HL-60 (cell line): ENCODE data around the gene B2M.
A peak's percentile ranks its signal among the peaks of the same experiment; 100 is the strongest.

Experiments used
- DNase-seq, 2 experiments: peaks; one replicate each; pipeline ENCODE4 v3.0.0-alpha.2; 2010 to 2020; ENCODE audit warnings: low read depth in 1 of 2, low spot score in 1 of 2
- H3K27ac ChIP-seq: fragments of 250-450 bp; sonication (Bioruptor Pico); replicated peaks from 2 replicates; pipeline ENCODE4 v1.5.1; 2020; ENCODE audit warnings: mild to moderate bottlenecking, moderate library complexity
- H3K27me3 ChIP-seq: fragments of 250-450 bp; sonication (Bioruptor Pico); 2 replicates; pipeline ENCODE4 v1.5.1; 2021; ENCODE audit warnings: mild to moderate bottlenecking, moderate library complexity; ENCODE audit not compliant: insufficient read depth, poor library complexity, severe bottlenecking
- H3K4me3 ChIP-seq: replicated peaks from 2 replicates; pipeline ENCODE4 v1.5.1; 2011; ENCODE audit warnings: mild to moderate bottlenecking, control low read depth, low read length; ENCODE audit not compliant: insufficient read depth
- GABPA ChIP-seq: IDR thresholded peaks from 2 replicates; pipeline ENCODE4 v1.6.1; 2012; ENCODE audit warnings: low read depth
- POLR2AphosphoS5 ChIP-seq: IDR thresholded peaks from 2 replicates; pipeline ENCODE4 v1.6.1; 2012; ENCODE audit warnings: low read depth
- SPI1 ChIP-seq: IDR thresholded peaks from 2 replicates; pipeline ENCODE4 v1.6.1; 2012; ENCODE audit warnings: low read depth, mild to moderate bottlenecking, borderline replicate concordance
- TF ChIP-seq, protein P1 (sequence below): IDR thresholded peaks from 2 replicates; pipeline ENCODE4 v1.6.1; 2012; ENCODE audit warnings: low read depth; ENCODE audit not compliant: insufficient replicate concordance
- TF ChIP-seq, protein P2 (sequence below): IDR thresholded peaks from one replicate; pipeline ENCODE4 v1.5.1; 2011; ENCODE audit warnings: low read length, control low read depth, inconsistent platforms; ENCODE audit not compliant: insufficient read depth

Gene B2M

DNA sequence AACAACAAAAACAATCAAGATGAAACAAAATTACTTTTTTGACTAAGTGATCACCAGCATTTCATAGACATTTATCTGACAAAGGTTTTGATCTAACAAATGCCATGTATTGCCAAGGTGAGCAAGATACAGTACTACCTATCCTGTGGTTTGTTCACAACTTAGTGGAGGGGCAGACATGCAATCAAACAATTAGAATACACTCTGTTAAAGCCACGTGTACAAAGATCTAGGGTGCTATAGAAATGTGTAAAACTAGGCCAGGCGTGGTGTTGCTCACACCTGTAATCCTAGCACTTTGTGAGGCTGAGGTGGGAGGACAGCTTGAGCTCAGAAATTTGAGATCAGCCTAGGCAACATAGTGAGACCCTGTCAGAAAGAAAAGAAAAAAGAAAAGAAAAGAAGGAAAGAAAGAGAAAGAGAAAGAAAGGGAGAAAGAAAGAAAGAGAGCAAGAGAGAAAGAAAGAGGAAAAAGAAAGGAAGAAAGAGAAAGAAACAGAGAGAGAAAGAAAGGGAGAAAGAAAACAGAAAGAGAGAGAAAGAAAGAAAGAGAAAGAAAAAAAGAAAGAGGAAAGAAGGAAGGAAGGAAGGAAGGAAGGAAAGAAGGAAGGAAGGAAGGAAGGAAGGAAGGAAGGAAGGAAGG is 23.6 kb downstream of the B2M start:
- no peak for DNase-seq
- TF ChIP-seq POLR2AphosphoS5, result no peak
- TF ChIP-seq GABPA, result no peak
- TF ChIP-seq, protein P1, sequence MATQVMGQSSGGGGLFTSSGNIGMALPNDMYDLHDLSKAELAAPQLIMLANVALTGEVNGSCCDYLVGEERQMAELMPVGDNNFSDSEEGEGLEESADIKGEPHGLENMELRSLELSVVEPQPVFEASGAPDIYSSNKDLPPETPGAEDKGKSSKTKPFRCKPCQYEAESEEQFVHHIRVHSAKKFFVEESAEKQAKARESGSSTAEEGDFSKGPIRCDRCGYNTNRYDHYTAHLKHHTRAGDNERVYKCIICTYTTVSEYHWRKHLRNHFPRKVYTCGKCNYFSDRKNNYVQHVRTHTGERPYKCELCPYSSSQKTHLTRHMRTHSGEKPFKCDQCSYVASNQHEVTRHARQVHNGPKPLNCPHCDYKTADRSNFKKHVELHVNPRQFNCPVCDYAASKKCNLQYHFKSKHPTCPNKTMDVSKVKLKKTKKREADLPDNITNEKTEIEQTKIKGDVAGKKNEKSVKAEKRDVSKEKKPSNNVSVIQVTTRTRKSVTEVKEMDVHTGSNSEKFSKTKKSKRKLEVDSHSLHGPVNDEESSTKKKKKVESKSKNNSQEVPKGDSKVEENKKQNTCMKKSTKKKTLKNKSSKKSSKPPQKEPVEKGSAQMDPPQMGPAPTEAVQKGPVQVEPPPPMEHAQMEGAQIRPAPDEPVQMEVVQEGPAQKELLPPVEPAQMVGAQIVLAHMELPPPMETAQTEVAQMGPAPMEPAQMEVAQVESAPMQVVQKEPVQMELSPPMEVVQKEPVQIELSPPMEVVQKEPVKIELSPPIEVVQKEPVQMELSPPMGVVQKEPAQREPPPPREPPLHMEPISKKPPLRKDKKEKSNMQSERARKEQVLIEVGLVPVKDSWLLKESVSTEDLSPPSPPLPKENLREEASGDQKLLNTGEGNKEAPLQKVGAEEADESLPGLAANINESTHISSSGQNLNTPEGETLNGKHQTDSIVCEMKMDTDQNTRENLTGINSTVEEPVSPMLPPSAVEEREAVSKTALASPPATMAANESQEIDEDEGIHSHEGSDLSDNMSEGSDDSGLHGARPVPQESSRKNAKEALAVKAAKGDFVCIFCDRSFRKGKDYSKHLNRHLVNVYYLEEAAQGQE, result no peak
- TF ChIP-seq SPI1, result no peak
- TF ChIP-seq, protein P2, sequence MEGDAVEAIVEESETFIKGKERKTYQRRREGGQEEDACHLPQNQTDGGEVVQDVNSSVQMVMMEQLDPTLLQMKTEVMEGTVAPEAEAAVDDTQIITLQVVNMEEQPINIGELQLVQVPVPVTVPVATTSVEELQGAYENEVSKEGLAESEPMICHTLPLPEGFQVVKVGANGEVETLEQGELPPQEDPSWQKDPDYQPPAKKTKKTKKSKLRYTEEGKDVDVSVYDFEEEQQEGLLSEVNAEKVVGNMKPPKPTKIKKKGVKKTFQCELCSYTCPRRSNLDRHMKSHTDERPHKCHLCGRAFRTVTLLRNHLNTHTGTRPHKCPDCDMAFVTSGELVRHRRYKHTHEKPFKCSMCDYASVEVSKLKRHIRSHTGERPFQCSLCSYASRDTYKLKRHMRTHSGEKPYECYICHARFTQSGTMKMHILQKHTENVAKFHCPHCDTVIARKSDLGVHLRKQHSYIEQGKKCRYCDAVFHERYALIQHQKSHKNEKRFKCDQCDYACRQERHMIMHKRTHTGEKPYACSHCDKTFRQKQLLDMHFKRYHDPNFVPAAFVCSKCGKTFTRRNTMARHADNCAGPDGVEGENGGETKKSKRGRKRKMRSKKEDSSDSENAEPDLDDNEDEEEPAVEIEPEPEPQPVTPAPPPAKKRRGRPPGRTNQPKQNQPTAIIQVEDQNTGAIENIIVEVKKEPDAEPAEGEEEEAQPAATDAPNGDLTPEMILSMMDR, result no peak
- no peak overlapping the region for H3K4me3 ChIP-seq
- no peaks in the 10 kb centered on the region for H3K27me3 ChIP-seq
- H3K27ac ChIP-seq, result 0 out of 2 replicates have a peak overlapping the region, but pooled peaks have one; percentile 13

DNA sequence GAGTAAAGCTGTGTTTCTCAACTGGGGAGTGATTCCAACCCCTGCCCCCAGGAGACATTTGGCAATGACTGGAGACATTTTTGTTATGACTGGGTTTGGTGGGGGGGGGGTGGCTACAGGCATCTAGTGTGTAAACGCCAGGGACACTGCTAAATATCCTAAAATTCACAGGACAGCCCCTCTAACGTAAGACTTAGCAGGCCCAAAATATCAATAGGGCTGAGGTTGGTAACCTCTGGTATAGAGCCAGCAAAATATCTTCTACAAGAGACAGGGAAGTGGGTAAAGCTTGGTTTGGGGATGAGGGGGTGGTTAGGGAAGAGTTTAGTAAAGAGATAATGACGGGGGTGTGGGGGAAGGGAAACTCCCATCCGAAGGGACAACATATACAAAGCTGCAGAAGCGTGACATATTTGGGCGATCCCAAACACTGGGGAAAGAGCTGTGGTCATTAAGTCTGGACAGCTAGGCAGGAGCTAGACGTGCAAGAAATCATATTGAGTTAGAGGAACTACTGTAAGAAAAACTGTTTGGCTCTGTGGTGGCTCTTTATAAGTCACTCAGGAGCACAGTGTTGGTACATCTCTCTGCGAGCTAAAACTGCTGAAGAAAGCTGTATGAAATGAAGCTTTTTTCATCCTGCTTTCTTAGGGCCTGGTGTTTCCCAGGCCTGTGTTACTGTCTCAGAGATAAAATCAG is 24.3 kb downstream of the B2M start:
- peak overlapping the region; percentile 41 for H3K27ac ChIP-seq
- no peak for TF ChIP-seq POLR2AphosphoS5
- TF ChIP-seq GABPA, result no peak
- TF ChIP-seq SPI1, result peak; percentile 41; the same call in 1 of the 2 replicates
- H3K27me3 ChIP-seq, result no peaks in the 10 kb centered on the region
- H3K4me3 ChIP-seq, result no peak overlapping the region
- DNase-seq, result peak in 1 of 2 experiments; percentile 52

DNA sequence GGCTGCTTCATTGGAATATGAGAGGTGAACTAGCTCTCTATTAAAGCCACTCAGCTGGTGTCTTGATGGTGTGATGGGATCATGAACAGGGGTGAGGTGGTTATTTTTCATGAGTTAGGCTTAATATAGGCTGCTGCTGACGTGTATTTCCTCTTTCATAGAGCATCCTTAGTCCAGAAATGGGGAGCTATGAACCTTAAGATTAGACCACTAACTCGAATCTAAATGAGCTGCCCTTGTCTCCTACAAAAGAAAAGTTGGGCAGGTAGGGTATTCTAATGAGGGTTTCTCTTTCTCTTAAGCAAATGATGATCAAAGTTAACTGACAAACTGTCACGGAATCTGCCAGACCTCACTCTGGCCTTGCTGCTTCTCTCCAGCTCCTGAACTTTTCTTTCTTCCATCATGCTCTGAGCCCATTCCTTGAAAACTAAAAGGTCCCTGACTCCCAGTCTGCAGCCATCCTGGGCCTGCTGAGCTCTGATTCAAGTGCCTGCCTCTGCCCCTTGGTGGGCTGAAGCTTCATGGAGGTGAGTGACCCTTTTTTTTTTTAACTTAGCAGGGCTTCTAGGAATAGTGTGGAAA is 25.0 kb downstream of the B2M start, which contains the start of gene TRIM69:
TSS of gene TRIM69 (plus strand) at position 348 of the 585 bp plus-strand sequence. CDS start at position 525, 177 bp downstream.
- H3K27me3 ChIP-seq, result no peaks in the 10 kb centered on the region
- peak within 1 kb of the TSS; percentile 41 for H3K27ac ChIP-seq
- H3K4me3 ChIP-seq, result no peak within 1 kb of the TSS
- no peak for DNase-seq
- no peak for TF ChIP-seq GABPA
- TF ChIP-seq, protein P2, result no peak
- no peak for TF ChIP-seq SPI1
- TF ChIP-seq POLR2AphosphoS5, result no peak
- TF ChIP-seq, protein P1, result no peak
